ENCODE measurements around the gene SMYD4. TPM values are rescaled to one million over a fixed set of nuclear protein-coding genes. Genes with fewer than 3 reads are reported as not detected.

The SMYD4 gene
- total and polyA plus RNA-seq, 9 of the 15 experiments (the other 6 are each of a cell fraction or from before 2014, with no cell fraction given): 1.3 to 10.2 (median 6.7) TPM

- intact Hi-C loops (cut with micrococcal nuclease): no loop called here
- POLR2A ChIA-PET: no interaction called here
Measured at GRCh38 chr17:1785930-1786329, 43.8 kb downstream of the SMYD4 start.

More at GRCh38 chr17:1785930-1786329, 43.8 kb downstream of the SMYD4 start:
- FAIRE-seq (no peak), DNase-seq (ENCODE audit: extremely low read depth in 1 of 4, low spot score in 3 of 4) (no peak), ATAC-seq (no peak)
- H3K4me3 ChIP-seq: no peak overlapping the region
- no peaks in the 10 kb centered on the region for H3K9me3 ChIP-seq (replicated peaks; ENCODE audit: control insufficient read depth, insufficient read depth, low read depth, low read length)
- no peak overlapping the region for H3K4me2 ChIP-seq (ENCODE audit: insufficient read depth, low read length)
- TF ChIP-seq RBM25 (IDR thresholded peaks at IDR 0.05; ENCODE audit: low read depth, low read length, severe bottlenecking): no peak
- TF ChIP-seq, protein P1, sequence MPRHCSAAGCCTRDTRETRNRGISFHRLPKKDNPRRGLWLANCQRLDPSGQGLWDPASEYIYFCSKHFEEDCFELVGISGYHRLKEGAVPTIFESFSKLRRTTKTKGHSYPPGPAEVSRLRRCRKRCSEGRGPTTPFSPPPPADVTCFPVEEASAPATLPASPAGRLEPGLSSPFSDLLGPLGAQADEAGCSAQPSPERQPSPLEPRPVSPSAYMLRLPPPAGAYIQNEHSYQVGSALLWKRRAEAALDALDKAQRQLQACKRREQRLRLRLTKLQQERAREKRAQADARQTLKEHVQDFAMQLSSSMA (CRISPR knock-in tag; IDR thresholded peaks at IDR 0.05): no peak
- TF ChIP-seq MYBL2 (IDR thresholded peaks at IDR 0.05; ENCODE audit: low read depth): no peak
- no peak for TF ChIP-seq MYBL2 (CRISPR knock-in tag; IDR thresholded peaks at IDR 0.05; ENCODE audit: borderline replicate concordance)
- no peak for TF ChIP-seq FOSL1 (tag; conservative IDR thresholded peaks at IDR 0.05)
- TF ChIP-seq ZNF699 (CRISPR knock-in tag; IDR thresholded peaks at IDR 0.05; ENCODE audit: insufficient replicate concordance): no peak
- TF ChIP-seq TSHZ1 (CRISPR knock-in tag; IDR thresholded peaks at IDR 0.05): no peak
- no peak for TF ChIP-seq RBM15 (IDR thresholded peaks at IDR 0.05; ENCODE audit: insufficient read depth, low read length)
- TF ChIP-seq TARDBP (IDR thresholded peaks at IDR 0.05): no peak
- TF ChIP-seq, protein P2, sequence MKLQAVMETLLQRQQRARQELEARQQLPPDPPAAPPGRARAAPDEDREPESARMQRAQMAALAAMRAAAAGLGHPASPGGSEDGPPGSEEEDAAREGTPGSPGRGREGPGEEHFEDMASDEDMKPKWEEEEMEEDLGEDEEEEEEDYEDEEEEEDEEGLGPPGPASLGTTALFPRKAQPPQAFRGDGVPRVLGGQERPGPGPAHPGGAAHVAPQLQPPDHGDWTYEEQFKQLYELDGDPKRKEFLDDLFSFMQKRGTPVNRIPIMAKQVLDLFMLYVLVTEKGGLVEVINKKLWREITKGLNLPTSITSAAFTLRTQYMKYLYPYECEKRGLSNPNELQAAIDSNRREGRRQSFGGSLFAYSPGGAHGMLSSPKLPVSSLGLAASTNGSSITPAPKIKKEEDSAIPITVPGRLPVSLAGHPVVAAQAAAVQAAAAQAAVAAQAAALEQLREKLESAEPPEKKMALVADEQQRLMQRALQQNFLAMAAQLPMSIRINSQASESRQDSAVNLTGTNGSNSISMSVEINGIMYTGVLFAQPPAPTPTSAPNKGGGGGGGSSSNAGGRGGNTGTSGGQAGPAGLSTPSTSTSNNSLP (IDR thresholded peaks at IDR 0.05; ENCODE audit: borderline replicate concordance, low read depth, low read length): no peak
- TF ChIP-seq RBM39 (optimal IDR thresholded peaks at IDR 0.05; ENCODE audit: low read depth, low read length): no peak
- 100% methylated on average over 3 of the region's 4 CpGs for WGBS (ENCODE audit: insufficient coverage, low coverage, missing lambda C conversion rate)
- H3K27me3 ChIP-seq (ENCODE audit: control insufficient read depth in 2 of 2, insufficient read depth in 2 of 2, low read length in 2 of 2): no peaks in the 10 kb centered on the region
- no peaks in the 10 kb centered on the region for H3K9me1 ChIP-seq (ENCODE audit: control insufficient read depth, insufficient read depth, low read length)
- BruUV-seq (replicated peaks): no TSS peak
- CTCF ChIA-PET (ENCODE audit: low intra/inter-chr PET ratio): no interaction called here
- H4K20me1 ChIP-seq (replicated peaks; ENCODE audit: control insufficient read depth, insufficient read depth, low read length): no peaks in the 10 kb centered on the region
- no peak overlapping the region for H3K27ac ChIP-seq (ENCODE audit: extremely low read depth, low read depth, low read length)
- in situ Hi-C loops (cut with MboI): no loop called here
- no peaks in the 10 kb centered on the region; the same call in 2 of the 3 replicates for H3K79me2 ChIP-seq (ENCODE audit: control insufficient read depth, insufficient read depth, low read length)
- peaks cover 8 to 10% of the 10 kb centered on the region in 2 experiments; a peak in 4 of 5 replicates for H3K4me1 ChIP-seq (replicated peaks in 1 of 2; ENCODE audit: control insufficient read depth in 2 of 2, insufficient read depth in 2 of 2, low read length in 2 of 2)
- no peak overlapping the region for H3K9ac ChIP-seq (ENCODE audit: insufficient read depth in 1 of 2, low read depth in 2 of 2, low read length in 2 of 2)
- no peak overlapping the region for H2AFZ ChIP-seq (ENCODE audit: low read depth, low read length)
- H3K36me3 ChIP-seq (ENCODE audit: control insufficient read depth, insufficient read depth, low read length): peaks cover 54% of the 10 kb centered on the region

All from K562 (cell line).